Endothelial cell of umbilical vein (primary cell): ENCODE results near the gene RCOR3. TPM values are rescaled to one million over a fixed set of nuclear protein-coding genes. Genes with fewer than 3 reads are reported as not detected.

Experiments
- BruUV-seq: library from RNA; stranded (reverse); fragments of 400-500 nt; replicated peaks from 2 replicates; lab custom pipeline; 2021; lab: Mats Ljungman, UMichigan
- CTCF ChIA-PET: fragments of 300-600, 350-600 bp; sonication (Branson Sonifier 250); formaldehyde crosslinking; loops from one replicate; lab custom pipeline; 2021; ENCODE audit warnings: antibody characterized with exemption, inconsistent platforms; lab: Charles Lee
- POLR2A ChIA-PET: fragments of 300-600, 350-600 bp; sonication (Branson Sonifier 250); formaldehyde crosslinking; loops from one replicate; lab custom pipeline; 2021; ENCODE audit warnings: antibody characterized with exemption, inconsistent platforms; lab: Charles Lee
- DNase-seq: peaks from one replicate; pipeline ENCODE4 v3.0.0-alpha.2; 2011; ENCODE audit warnings: low read depth, low spot score
- FAIRE-seq: peaks from 2 replicates; lab custom pipeline; 2011; peaks lifted over from hg19 to GRCh38; lab: Jason Lieb, UNC
- H2AFZ ChIP-seq: 2 replicates; pipeline ENCODE4 v1.6.0; 2012; ENCODE audit warnings: low read depth, low read length, control low read depth, inconsistent platforms
- H3K27ac ChIP-seq: 2 replicates; pipeline ENCODE4 v1.5.1; 2011; ENCODE audit warnings: low read depth, mild to moderate bottlenecking, control low read depth, low read length, moderate library complexity; ENCODE audit not compliant: insufficient read depth
- H3K27me3 ChIP-seq, 2 experiments: 2 replicates each; pipeline versions ENCODE4 v1.6.0 to v1.6.1; 2011; ENCODE audit warnings: low read length in 2 of 2, mixed read lengths in 1 of 2; ENCODE audit not compliant: control insufficient read depth in 2 of 2, insufficient read depth in 2 of 2
- H3K36me3 ChIP-seq, 2 experiments: 2 replicates in 1 of 2; 3 replicates in 1 of 2; pipeline ENCODE4 v1.5.1; 2011; ENCODE audit warnings: low read length in 2 of 2, mild to moderate bottlenecking in 1 of 2, moderate library complexity in 1 of 2; ENCODE audit not compliant: control insufficient read depth in 2 of 2, insufficient read depth in 2 of 2; ENCODE audit errors: extremely low read depth in 1 of 2
- H3K4me1 ChIP-seq: 3 replicates; pipeline ENCODE4 v1.5.1; 2011; ENCODE audit warnings: mild to moderate bottlenecking, low read length; ENCODE audit not compliant: control insufficient read depth, insufficient read depth; ENCODE audit errors: extremely low read depth
- H3K4me2 ChIP-seq: 2 replicates; pipeline ENCODE4 v1.6.1; 2011; ENCODE audit warnings: low read length, control low read depth, mixed read lengths; ENCODE audit not compliant: insufficient read depth
- H3K4me3 ChIP-seq, 3 experiments: fragments of 200-600 bp in 1 of 3; sonication (generic), shearing (Covaris generic) in 1 of 3; replicated peaks in 1 of 3; 2 replicates each; pipeline ENCODE4 v1.5.1; 2011 to 2016; ENCODE audit warnings: control low read depth in 3 of 3, low read length in 3 of 3, mild to moderate bottlenecking in 2 of 3, inconsistent platforms in 1 of 3, low read depth in 1 of 3, moderate library complexity in 1 of 3; ENCODE audit not compliant: insufficient read depth in 1 of 3
- H3K79me2 ChIP-seq: 2 replicates; pipeline ENCODE4 v1.6.0; 2012; ENCODE audit warnings: low read length, inconsistent platforms; ENCODE audit not compliant: control insufficient read depth, insufficient read depth
- H3K9ac ChIP-seq: replicated peaks from 2 replicates; pipeline ENCODE3; 2011; ENCODE audit warnings: low read length, control low read depth; ENCODE audit not compliant: insufficient read depth; ENCODE audit errors: extremely low read depth
- H3K9me1 ChIP-seq: replicated peaks from 3 replicates; pipeline ENCODE4 v1.6.0; 2011; ENCODE audit warnings: mild to moderate bottlenecking, low read length; ENCODE audit not compliant: control insufficient read depth, insufficient read depth; ENCODE audit errors: extremely low read depth
- H3K9me3 ChIP-seq: replicated peaks from 2 replicates; pipeline ENCODE4 v1.5.1; 2012; ENCODE audit warnings: low read length, inconsistent platforms; ENCODE audit not compliant: control insufficient read depth, insufficient read depth
- H4K20me1 ChIP-seq: replicated peaks from 2 replicates; pipeline ENCODE3; 2011; ENCODE audit warnings: mild to moderate bottlenecking, low read length; ENCODE audit not compliant: control insufficient read depth, insufficient read depth; ENCODE audit errors: extremely low read depth
- MYC ChIP-seq: IDR thresholded peaks from one replicate; pipeline ENCODE4 v1.6.1; 2011; ENCODE audit warnings: mild to moderate bottlenecking, low read depth, low read length
- POLR2A ChIP-seq: IDR thresholded peaks from 2 replicates; pipeline ENCODE4 v1.6.1; 2012; ENCODE audit warnings: low read depth, mild to moderate bottlenecking, control low read depth, low read length
- POLR2AphosphoS5 ChIP-seq: IDR thresholded peaks from 2 replicates; pipeline ENCODE4 v1.6.1; 2012; ENCODE audit warnings: low read depth, mild to moderate bottlenecking, control low read depth, low read length, moderate library complexity; ENCODE audit not compliant: insufficient read depth
- dilution Hi-C: fragments of 300-500 bp; cut with MboI; formaldehyde crosslinking; loops from one replicate; pipeline ENCODE4 v1.15.0; 2019; ENCODE audit warnings: low sequenced_read_pairs; ENCODE audit not compliant: extremely low pct_ligation_motif_present
- intact Hi-C: fragments of 100-400 bp; cut with micrococcal nuclease; formaldehyde crosslinking; loops from one replicate; pipeline ENCODE4 v1.10.0; 2022
- polyA plus RNA-seq, 4 experiments: library from polyadenylated mRNA; depleted of rRNA in 3 of 4; stranded (reverse) in 3 of 4; unstranded in 1 of 4; fragments of >200 nt; gene quantifications; 2 replicates each; pipeline versions ENCODE4 v1.2.1 to v1.2.3, GENCODE V29; 2011 to 2012; ENCODE audit warnings: missing spikeins in 1 of 4
- total RNA-seq: library from RNA; stranded (reverse); gene quantifications from 2 replicates; pipeline ENCODE4 v1.2.3, GENCODE V29; 2021
- TF ChIP-seq, protein P1 (sequence below): IDR thresholded peaks from 2 replicates; pipeline ENCODE4 v1.6.1; 2011; ENCODE audit not compliant: insufficient read depth, insufficient read length

RCOR3 gene
- total and polyA plus RNA-seq, 2 donors (not counting 3 experiments of a cell fraction or from before 2014, with no cell fraction given), result 24.2 to 34.0 TPM

DNA sequence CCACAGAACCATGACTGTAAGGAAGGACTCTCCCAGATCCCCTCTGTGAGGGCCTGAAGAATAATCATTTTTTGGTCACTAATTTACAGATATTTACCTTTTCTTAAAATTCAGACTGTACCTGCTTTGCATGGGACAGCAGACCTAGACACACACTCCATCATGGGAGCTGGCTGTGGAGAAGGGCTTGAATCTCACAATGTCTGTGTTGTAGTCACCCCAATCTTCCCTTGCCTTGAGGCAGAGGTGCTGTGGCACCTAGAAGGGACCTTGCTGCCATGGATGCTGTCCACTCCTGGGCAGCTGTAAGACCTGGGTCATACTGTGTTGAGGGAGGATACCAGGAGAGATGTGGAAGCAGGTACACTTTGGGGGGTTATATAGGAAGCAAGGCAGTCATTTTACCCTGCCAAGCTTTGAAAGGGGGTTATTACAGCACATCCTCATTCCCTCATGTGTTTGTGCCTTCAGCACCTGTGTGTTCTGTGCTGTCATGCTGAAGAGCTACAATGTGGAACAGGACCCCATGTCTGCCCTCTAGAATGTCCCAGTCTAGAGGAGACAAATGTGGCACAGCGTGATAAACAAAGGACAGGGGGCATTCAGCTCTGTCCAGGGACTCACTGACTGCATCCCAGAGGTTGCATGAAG, 94.5 kb downstream of the RCOR3 start:
- intact Hi-C loops, result loop anchor here (1.0 kb wide), 1 partner anchor 30 kb away; no protein-coding TSS in a partner anchor

DNA sequence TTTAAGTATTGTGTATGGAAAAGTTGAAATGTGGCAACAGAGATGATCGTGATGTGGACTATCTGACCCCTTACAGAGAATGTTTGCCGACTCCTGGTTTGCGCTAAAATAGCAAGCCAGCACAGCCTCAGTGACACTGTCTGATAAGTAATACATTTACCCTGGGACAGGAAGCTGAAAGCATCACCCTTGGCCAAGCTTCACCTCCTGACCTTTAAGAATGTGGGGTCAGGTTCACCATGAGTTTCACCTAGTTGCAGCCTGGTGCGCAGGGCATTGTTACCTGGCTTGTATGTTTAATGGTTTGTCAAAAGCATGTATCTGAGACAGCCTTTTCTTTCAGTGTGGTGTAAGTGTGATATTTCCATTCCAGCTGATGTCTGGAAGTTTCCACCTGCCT, 96.7 kb downstream of the RCOR3 start:
- Histone ChIP-seq H3K4me3 (no peak overlapping the region), H4K20me1 (no peaks in the 10 kb centered on the region), H3K9ac (no peak overlapping the region), H3K27ac (no peak overlapping the region), H3K9me3 (no peaks in the 10 kb centered on the region), H2AFZ (no peak overlapping the region), H3K9me1 (no peaks in the 10 kb centered on the region), H3K27me3 (no peaks in the 10 kb centered on the region), H3K79me2 (no peaks in the 10 kb centered on the region), H3K4me1 (no peaks in the 10 kb centered on the region), H3K4me2 (no peak overlapping the region), H3K36me3 (peaks cover 1 to 2% of the 10 kb centered on the region in 2 experiments)
- CTCF ChIA-PET, result interaction anchor here (1.0 kb wide), 1 partner anchor 32 kb away, joined by 3 read pairs; no protein-coding TSS in a partner anchor
- no peak for FAIRE-seq
- intact Hi-C loops, result no loop called here
- TF ChIP-seq MYC, result no peak
- TF ChIP-seq POLR2AphosphoS5, result no peak
- TF ChIP-seq POLR2A, result no peak
- dilution Hi-C loops, result no loop called here
- POLR2A ChIA-PET, result no interaction called here
- DNase-seq, result no peak
- BruUV-seq, result no TSS peak

More for the DNA sequence above, 94.5 kb downstream of the RCOR3 start:
- H3K9me1 ChIP-seq, result no peaks in the 10 kb centered on the region
- no peak overlapping the region for H3K27ac ChIP-seq
- TF ChIP-seq, protein P1, sequence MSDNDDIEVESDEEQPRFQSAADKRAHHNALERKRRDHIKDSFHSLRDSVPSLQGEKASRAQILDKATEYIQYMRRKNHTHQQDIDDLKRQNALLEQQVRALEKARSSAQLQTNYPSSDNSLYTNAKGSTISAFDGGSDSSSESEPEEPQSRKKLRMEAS, result no peak
- no peak for TF ChIP-seq MYC
- DNase-seq (no peak), FAIRE-seq (no peak)
- H3K79me2 ChIP-seq, result no peaks in the 10 kb centered on the region
- BruUV-seq, result no TSS peak
- dilution Hi-C loops, result no loop called here
- H3K27me3 ChIP-seq, result no peaks in the 10 kb centered on the region
- no peaks in the 10 kb centered on the region for H3K4me1 ChIP-seq
- H3K9ac ChIP-seq, result no peak overlapping the region
- H2AFZ ChIP-seq, result no peak overlapping the region
- H4K20me1 ChIP-seq, result no peaks in the 10 kb centered on the region
- H3K4me2 ChIP-seq, result no peak overlapping the region
- POLR2A ChIA-PET, result no interaction called here
- CTCF ChIA-PET, result interaction anchor here (1.2 kb wide), 1 partner anchor 28 kb away, joined by 4 read pairs; no protein-coding TSS in a partner anchor
- H3K9me3 ChIP-seq, result no peaks in the 10 kb centered on the region
- no peak overlapping the region for H3K4me3 ChIP-seq
- H3K36me3 ChIP-seq, result peaks cover 1 to 2% of the 10 kb centered on the region in 2 experiments
